Fibroblast of skin of right quadriceps (primary cell): Measurements from ENCODE around the gene MIGA2.
"Not testable (repeated sequence)": the region's sequence is repeated elsewhere in the genome, so short reads cannot be mapped to it uniquely, and the experiment has no call there.

Experiments
- DNase-seq: peaks from one replicate; pipeline ENCODE4 v3.0.0-alpha.2; 2013

Gene MIGA2

GRCh38 chr9:129036241-129036922 lies at the start of gene MIGA2:
MIGA2 (plus strand) TSS chr9:129036626; CDS start chr9:129040595, 3,969 bp downstream.
- peak; percentile 99 for DNase-seq

- no peak for DNase-seq
Measured at GRCh38 chr9:128986671-128987070, 49.8 kb upstream of the MIGA2 start.

- DNase-seq: peak; percentile 76
Measured at GRCh38 chr9:128987805-128988204, 48.6 kb upstream of the MIGA2 start.

DNA sequence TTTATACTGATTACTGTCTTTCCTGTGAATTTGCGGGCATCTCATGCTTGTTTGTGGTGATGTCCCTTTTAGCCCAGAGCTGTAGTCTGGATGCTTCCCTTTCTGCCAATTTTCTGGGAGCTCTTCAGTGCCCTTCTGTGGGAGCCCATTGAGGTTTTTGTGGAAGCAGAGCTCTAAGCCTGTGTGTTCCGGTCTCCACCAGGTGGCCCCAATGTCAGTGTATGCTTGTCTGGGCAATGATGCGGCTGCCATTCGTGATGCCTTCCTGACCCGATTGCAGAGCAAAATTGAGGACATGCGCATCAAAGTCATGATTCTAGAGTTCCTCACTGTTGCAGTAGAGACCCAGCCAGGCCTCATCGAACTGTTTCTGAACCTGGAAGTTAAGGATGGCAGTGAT lies 43.4 kb upstream of the MIGA2 start:
- no peak for DNase-seq

DNA sequence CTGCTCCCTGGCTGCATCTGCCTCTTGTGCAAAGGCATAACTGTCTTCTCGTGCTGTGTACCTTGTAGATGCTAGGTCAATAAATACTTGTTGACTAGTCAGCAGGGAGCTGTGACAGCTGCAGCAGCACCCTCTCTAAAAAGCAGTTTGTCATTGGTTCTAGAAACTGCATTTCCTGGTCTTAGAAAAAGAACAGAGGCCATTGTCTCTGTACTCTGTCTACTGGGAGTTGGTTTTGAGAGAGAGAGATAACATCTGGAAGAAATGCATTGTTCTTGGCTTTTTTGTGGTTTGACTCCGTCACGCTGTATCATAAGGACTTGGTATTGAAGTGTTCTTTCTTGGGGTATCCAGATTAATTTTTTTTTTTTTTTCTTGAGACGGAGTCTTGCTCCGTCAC lies 40.6 kb upstream of the MIGA2 start:
- DNase-seq: no peak

DNA sequence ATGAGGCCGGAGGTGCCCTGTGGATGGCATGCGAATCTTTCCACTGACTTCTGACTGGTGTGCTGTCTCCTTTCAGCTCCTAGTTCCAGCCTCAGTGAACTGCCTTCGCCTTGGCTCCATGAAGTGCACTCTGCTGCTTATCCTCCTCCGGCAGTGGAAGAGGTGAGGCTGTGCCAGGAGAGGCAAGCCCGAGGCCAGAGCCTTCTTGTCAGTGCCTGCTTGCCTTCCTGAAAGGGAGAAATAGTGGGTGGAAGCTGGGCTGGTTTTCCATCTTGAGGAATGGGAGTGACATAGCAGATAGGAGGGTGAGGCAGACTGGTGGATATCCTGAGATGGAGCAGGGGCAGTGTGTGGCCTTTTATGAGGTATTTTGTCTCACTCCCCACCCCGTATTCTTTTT lies 38.0 kb upstream of the MIGA2 start:
- no peak for DNase-seq

DNA sequence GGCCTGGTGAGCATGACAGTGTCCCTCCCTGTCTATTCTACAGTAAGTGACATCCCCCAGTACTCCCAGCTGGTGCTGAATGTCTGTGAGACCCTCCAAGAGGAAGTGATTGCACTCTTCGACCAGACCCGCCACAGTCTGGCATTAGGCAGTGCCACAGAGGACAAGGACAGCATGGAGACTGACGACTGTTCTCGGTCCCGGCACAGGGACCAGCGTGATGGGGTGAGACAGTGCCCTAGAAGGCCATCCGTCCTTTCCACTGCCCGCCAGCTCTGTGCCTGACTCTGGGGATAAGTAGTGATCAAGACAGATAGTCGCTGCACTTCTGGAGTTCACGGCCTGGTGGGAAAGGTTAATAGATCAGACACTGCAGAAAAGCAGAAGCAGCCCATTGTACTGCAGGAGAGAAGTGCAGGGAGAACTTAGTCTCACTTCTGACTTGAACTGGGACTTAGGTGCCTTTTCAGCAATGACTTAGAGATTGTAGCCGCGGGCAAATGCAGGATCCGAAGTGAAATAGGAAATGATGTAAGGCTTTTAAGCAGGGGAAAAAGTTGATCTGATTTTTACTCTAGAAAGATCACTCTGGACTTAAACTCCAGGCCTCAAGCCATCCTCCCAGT lies 36.7 kb upstream of the MIGA2 start:
- DNase-seq: no peak

- no peak for DNase-seq
Measured at GRCh38 chr9:129001504-129002325, 34.7 kb upstream of the MIGA2 start.

GRCh38 chr9:129002992-129003391 lies 33.4 kb upstream of the MIGA2 start:
- DNase-seq: no peak

- DNase-seq: not testable (repeated sequence)
Measured at GRCh38 chr9:129004173-129004572, 32.3 kb upstream of the MIGA2 start.

- no peak for DNase-seq
Measured at GRCh38 chr9:129005336-129005997, 31.0 kb upstream of the MIGA2 start.

- DNase-seq: peak; percentile 66
Measured at GRCh38 chr9:129006328-129007034, 29.9 kb upstream of the MIGA2 start.

- DNase-seq: no peak
Measured at GRCh38 chr9:129007035-129007765, 29.2 kb upstream of the MIGA2 start.

DNA sequence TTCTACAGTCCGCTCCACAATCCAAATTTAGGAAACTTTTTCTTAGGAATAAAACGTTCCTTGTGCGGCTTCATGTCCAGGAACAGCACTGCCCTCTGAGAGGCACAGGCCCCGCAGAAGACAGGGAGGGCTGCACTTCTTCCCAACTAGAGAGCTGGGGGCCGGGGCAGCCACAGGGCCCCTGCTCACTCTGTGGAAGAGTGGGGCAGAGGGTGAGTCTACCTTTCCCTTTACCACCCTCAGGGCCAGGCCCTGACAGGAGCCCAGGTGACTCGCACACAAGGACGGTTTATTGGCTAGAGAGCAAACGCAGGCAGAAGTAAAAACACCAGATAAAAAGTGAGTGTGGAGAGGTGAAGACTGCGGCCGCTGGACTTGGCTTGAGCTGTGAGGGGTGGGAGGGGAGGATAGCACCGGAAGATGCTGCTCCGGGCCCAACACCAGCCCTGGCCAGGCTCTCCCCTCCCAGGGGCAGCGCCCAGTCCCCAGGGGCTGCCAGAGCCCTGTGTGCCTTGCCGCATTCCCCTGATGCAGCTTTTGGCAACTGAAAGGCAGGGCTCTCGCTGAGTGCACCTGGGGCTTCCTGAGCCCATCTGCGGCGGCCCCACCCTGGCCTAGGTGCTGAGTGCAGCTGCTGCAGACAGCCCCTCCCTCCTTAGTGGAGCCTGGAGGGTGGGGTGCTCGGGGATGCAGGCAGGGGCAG lies 28.5 kb upstream of the MIGA2 start:
- no peak for DNase-seq

DNA sequence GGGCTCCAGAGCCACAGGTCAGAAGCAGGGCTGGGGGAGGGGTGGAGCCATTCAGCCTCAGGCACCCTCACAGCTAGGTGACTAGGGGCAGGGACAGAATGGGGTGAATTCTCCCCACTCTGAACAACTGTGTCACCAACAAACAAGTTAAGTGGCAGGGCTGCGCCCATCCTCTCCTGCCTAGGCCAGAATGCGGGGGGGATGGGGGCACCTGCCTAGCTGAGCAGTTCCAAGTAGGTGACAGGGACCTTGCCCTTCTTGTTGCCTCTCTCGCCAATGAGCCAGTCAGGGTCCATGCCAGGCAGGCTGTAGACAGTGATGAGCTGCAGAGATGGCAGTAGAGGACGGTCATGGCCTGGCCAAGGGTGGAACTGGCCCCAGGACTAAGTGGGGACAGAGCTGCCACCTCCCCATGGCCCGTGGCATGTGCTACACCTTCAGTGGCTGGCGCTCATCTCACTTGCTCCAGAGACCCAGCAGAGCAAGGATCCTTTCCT lies 27.9 kb upstream of the MIGA2 start:
- DNase-seq: no peak

GRCh38 chr9:129008986-129009583 lies 27.3 kb upstream of the MIGA2 start:
- DNase-seq: no peak

DNA sequence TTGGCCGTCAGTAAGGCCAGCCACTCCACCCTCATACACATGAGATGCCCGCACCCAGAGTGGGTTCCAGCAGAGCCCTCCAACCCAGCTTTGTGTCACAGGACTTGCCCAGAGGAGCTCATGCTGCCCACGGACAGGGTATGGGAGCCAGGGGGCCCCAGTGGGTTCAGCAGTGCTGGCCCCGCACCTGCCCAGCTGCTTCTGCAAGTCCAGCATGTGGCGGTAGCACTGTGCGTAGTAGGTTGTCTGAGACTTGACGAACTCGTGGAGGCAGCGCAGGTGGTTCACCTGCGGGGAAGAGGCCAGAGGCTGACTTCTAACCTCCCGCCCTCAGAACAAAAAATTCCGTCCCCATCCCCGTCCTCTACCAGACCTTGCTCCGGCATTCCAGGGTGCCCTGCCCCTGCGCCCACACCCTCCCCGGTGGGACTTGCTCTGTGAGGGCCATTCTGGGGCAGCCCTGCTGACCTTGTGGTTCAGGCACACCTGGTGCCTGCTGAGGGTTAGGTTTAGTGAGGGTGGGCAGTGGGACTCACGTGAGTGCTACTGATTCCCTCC lies 26.8 kb upstream of the MIGA2 start:
- no peak for DNase-seq

GRCh38 chr9:129010267-129010975 lies 26.0 kb upstream of the MIGA2 start:
- no peak for DNase-seq

DNA sequence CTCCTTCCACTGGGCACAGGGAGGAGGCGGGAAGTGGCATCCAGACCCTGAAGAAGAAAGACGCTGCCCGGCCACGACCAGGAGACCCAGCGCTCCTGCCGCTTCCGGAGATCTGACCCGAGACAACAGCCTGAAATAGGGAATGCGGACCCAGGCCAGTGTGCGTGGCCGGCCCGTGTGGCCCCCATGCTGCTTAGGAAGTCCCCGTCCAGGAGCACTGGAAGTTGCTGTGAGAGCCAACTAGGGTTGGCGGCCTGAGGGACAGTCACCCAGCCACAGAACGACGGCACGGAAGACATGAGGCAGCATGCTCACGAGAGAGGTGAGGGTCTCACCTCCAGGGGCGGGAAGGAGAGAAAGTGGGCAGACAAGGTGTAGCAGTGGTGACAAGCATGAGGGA lies 25.3 kb upstream of the MIGA2 start:
- no peak for DNase-seq

DNA sequence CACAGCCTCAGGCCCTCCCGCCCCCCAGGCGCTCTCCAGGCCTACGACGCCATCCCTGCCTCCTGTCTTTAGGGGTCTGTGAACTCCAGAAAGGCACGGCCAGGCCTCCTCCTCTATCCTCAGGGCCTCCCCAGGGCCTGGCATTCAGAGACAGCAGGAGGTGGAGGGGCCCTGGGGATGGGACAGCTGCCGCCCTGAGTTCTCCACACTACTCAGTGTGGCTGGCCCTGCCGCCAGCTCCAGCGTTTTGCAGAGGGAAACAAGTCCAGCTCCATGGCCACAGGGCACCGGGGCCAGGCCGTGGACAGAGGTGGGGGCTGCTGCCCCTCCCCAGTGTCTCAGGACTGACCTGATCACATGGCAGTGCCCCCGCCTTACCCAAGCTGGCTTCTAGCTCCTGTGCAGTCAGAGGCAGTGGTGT lies 24.7 kb upstream of the MIGA2 start:
- DNase-seq: no peak
